ENCODE results near the gene LIPC.

GRCh38 chr15:58391088-58391487 is 40.7 kb upstream of the LIPC start:
- TF ChIP-seq CTCF (conservative IDR thresholded peaks at IDR 0.05; ENCODE audit: low read depth in 2 of 2) (no peak), POLR2AphosphoS5 (IDR thresholded peaks at IDR 0.05; ENCODE audit: low read depth) (no peak), CREB1 (CRISPR knock-in tag; IDR thresholded peaks at IDR 0.05; ENCODE audit: low read depth) (no peak), EZH2 (IDR thresholded peaks at IDR 0.05; ENCODE audit: low read depth, unreplicated experiment) (no peak)
